GM18951 (cell line): ENCODE measurements around the gene AAR2.

Source experiments
- POLR2A ChIP-seq: IDR thresholded peaks from 4 replicates; pipeline ENCODE4 v1.6.1; 2011; ENCODE audit warnings: mild to moderate bottlenecking; ENCODE audit not compliant: insufficient read length, insufficient read depth; ENCODE audit errors: extremely low read depth
- in situ Hi-C: fragments of 300-500 bp; cut with MboI; formaldehyde crosslinking; loops from one replicate; pipeline ENCODE4 v1.12.0; 2022; ENCODE audit warnings: low sequenced_read_pairs, mixed read lengths, inconsistent platforms; ENCODE audit not compliant: unreplicated experiment

AAR2 gene

DNA sequence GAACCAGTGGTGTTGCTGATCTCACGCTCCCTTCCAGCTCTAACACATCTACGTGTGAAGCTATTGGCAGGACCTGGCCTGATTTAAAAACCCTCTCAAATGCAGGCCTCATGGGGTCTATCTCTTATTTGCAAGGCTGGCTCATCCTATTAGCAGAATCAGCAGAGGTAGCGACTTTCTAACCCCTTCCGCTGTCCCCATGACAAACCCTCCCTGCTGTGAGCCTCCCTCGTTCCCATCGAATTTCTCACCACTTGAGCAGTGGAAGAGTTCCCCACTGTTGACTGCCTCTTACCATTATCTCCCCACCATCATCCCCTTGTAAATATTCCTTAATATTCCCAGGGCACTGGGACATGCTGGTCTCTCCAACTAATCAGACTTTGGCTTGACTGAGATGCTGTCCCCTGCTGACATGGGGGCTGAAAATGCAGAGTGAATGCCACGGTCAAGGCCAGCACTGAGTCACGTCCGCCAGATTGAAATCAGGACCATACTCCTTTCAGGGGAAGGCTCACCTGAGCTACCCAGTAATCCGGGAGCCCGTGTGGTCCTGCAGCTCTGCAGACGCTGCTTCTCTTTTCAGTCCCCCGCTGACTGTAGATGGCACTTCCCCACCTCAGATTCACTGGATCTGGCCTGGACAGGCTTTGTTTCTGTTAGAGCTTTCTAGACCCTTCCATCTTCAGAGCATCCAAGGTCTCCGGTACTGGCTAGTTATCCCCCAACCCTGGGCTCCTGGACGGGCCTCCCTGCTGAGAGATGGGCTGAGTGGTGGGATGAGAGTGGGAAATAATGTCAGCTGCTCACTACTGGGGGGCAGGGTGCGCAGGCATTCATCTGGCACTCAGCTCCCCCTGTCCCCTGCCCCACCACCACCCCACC is 23.1 kb downstream of the AAR2 start:
- in situ Hi-C loops = no loop called here
- TF ChIP-seq POLR2A = no peak

GRCh38 chr20:36260316-36260715 is 24.0 kb downstream of the AAR2 start:
- in situ Hi-C loops = no loop called here
- TF ChIP-seq POLR2A = no peak

- in situ Hi-C loops = no loop called here
- no peak for TF ChIP-seq POLR2A
Measured at GRCh38 chr20:36261389-36262105, 25.3 kb downstream of the AAR2 start.

GRCh38 chr20:36262440-36262839 is 26.2 kb downstream of the AAR2 start:
- in situ Hi-C loops = no loop called here
- no peak for TF ChIP-seq POLR2A

DNA sequence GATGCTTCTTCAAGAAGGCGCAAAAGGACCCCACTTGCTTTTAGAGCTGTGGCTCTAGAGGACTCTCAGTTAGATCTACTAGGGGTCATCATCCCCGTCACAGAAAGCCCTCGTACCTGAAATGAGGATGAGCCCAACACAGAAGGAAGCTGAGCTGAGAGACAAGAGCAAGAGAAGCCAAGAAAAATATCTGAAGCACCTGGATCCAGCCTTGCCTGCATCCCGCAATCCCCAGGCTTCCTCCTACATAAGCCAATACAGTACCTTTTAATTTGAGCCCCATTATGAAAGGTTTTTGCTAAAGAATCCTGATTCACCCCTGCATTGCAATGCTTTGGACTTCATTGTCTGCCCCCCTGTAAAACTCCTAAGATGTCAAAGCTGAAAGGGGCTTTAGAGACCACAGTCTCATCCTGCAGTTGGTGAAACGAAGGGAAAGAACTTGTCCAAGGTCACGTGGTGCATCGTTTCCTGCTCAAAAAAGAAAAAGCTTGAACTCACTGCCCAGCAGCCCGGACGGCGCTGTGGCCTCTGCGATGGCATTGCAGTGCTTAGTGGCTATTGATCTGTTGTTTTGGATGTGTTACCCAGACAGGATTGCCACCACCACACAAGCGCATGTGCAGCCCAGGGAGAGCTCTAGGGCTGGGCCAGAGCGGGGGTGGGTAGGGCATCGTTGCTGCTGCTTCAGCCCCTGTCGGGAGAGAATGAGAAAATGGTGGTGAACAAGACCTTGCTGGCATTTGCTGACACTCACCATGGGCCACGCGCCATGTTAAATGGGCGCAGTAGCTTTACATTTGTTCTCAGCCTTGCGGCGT is 28.4 kb downstream of the AAR2 start:
- TF ChIP-seq POLR2A = no peak
- in situ Hi-C loops = no loop called here

- in situ Hi-C loops = no loop called here
- no peak for TF ChIP-seq POLR2A
Measured at GRCh38 chr20:36266189-36266588, 29.9 kb downstream of the AAR2 start.

GRCh38 chr20:36267605-36268381 is 31.5 kb downstream of the AAR2 start:
- no peak for TF ChIP-seq POLR2A
- in situ Hi-C loops = no loop called here

GRCh38 chr20:36268440-36269342 is 32.4 kb downstream of the AAR2 start:
- in situ Hi-C loops = no loop called here
- no peak for TF ChIP-seq POLR2A

- in situ Hi-C loops = no loop called here
- TF ChIP-seq POLR2A = no peak
Measured at GRCh38 chr20:36269507-36269906, 33.2 kb downstream of the AAR2 start.

- in situ Hi-C loops = loop anchor here (10.0 kb wide), 1 partner anchor 154 kb away; no protein-coding TSS in a partner anchor
- TF ChIP-seq POLR2A = no peak
Measured at GRCh38 chr20:36270744-36271638, 34.7 kb downstream of the AAR2 start.
